Measurements from ENCODE around the gene R3HDML.

R3HDML gene

GRCh38 chr20:44394702-44395460 is 58.0 kb downstream of the R3HDML start:
- TF ChIP-seq, protein P1, sequence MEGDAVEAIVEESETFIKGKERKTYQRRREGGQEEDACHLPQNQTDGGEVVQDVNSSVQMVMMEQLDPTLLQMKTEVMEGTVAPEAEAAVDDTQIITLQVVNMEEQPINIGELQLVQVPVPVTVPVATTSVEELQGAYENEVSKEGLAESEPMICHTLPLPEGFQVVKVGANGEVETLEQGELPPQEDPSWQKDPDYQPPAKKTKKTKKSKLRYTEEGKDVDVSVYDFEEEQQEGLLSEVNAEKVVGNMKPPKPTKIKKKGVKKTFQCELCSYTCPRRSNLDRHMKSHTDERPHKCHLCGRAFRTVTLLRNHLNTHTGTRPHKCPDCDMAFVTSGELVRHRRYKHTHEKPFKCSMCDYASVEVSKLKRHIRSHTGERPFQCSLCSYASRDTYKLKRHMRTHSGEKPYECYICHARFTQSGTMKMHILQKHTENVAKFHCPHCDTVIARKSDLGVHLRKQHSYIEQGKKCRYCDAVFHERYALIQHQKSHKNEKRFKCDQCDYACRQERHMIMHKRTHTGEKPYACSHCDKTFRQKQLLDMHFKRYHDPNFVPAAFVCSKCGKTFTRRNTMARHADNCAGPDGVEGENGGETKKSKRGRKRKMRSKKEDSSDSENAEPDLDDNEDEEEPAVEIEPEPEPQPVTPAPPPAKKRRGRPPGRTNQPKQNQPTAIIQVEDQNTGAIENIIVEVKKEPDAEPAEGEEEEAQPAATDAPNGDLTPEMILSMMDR (IDR thresholded peaks at IDR 0.05): no peak
- intact Hi-C loops (cut with DNase I; ENCODE audit: low total_unique reads): no loop called here
- peaks cover 0 to 35% of the 10 kb centered on the region in 2 donors for H3K27me3 ChIP-seq
- H3K27ac ChIP-seq: no peak overlapping the region
- H3K9me3 ChIP-seq: no peaks in the 10 kb centered on the region
- DNase-seq: no peak
- no peaks in the 10 kb centered on the region for H3K36me3 ChIP-seq
- no peak overlapping the region for H3K4me3 ChIP-seq
- H3K4me1 ChIP-seq: no peaks in the 10 kb centered on the region

DNA sequence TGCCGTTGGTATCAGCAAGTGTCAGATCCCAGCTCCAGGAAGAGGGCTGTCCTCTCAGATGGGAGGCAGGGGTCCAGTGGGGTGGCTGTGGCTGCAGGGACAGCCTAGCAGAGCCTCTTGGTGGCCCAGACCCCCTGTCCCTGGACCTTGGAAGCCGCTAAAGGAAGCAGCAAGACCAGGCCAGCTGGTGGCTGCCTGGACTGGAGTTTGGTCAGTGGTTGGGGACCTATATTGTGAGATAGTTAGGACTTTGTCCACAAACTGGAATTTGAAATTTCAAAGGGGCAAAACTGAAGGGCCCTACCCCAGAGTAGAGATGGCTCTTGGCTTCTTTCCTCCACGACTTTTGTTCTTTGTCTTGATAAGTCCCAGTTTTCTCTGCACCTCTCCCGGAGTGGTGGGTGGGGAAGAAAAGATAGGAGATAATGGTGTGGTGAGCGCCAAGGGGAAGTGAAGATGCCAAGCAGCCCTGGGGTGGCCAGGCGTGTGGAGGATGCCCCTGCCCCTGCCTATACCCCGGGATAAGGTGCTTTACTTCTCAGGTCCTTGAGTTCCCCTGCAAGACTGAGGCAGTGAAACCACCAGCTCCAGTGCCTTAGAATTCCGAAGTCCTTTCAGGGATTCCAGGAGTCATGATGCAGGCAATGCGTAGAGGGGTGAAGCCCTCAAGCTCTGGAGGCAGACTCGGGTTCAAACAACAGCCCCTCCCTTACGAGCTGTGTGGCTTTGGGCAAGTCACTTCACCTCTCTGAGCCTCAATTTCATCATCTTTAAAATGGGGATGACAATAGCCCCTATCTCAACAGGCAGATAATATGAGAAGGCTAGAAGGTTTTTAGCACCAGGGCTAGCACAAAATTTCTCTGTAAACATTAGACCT is 58.9 kb downstream of the R3HDML start:
- DNase-seq: no peak
- intact Hi-C loops (cut with DNase I; ENCODE audit: low total_unique reads): no loop called here
- Histone ChIP-seq H3K36me3 (no peaks in the 10 kb centered on the region), H3K27ac (no peak overlapping the region), H3K27me3 (peaks cover 0 to 27% of the 10 kb centered on the region in 2 donors), H3K9me3 (no peaks in the 10 kb centered on the region), H3K4me1 (no peaks in the 10 kb centered on the region), H3K4me3 (no peak overlapping the region)
- TF ChIP-seq, protein P1 (IDR thresholded peaks at IDR 0.05): no peak

DNA sequence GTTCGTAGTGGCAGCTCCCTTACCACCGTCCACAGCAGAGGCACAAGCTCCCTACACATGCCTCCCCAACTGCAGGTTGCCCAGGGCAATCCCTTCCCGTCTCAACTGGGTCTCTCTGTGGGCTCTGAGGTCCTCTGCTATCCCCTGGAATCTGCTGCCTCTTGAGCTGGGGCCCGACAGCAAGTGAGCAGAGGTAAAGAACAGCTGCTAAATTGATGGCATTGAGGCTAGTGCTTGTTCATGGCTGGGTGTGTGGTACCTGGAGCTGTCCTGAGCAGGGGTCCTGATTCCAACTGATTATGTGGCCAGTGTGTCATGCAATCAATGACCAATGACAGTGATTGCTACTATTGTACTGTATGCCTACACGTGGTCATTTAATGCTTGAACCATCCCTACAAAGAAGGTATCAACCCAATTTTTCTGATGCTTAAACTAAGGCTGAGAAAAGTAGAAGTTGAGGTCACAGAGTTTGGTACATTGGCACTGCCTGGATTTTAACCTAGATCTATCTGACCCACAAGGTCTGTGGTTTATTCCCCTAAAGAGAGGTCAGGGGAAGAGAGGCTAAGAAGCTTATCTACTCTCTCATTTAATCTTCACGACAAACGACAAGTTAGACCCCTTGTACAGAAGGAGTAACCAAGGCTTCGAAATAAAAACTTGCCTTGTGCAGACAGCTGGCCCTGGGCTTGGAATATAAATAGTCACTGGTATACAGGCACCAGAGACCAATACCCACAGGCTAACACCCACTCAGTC is 59.7 kb downstream of the R3HDML start:
- H3K27me3 ChIP-seq: peaks cover 0 to 29% of the 10 kb centered on the region in 2 donors
- H3K27ac ChIP-seq: no peak overlapping the region
- no peak overlapping the region for H3K4me3 ChIP-seq
- H3K36me3 ChIP-seq: no peaks in the 10 kb centered on the region
- no peaks in the 10 kb centered on the region for H3K9me3 ChIP-seq
- TF ChIP-seq, protein P1 (IDR thresholded peaks at IDR 0.05): no peak
- no peaks in the 10 kb centered on the region for H3K4me1 ChIP-seq
- DNase-seq: no peak
- intact Hi-C loops (cut with DNase I; ENCODE audit: low total_unique reads): no loop called here

DNA sequence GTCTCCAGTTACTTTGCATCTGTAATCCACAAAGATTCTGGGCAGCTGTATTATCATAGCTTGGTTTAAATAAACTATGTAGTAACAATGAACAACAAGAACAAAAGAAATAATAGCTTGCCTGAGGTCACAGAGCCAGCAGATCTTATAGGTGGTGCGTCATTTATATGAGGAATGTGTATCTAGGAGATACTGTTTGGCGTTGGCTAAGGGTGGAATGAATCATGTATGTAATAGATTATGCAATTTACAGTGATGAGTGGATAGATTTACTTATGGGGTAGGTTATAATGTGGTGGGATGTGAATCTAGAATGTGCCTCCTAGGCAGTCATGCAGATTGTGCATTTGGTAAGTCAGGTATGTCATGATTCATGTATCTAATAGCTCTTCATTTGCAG is 61.5 kb downstream of the R3HDML start:
- Histone ChIP-seq H3K27ac (no peak overlapping the region), H3K27me3 (peaks cover 0 to 28% of the 10 kb centered on the region in 2 donors), H3K4me1 (no peaks in the 10 kb centered on the region), H3K4me3 (no peak overlapping the region), H3K9me3 (no peaks in the 10 kb centered on the region), H3K36me3 (no peaks in the 10 kb centered on the region)
- DNase-seq: no peak
- intact Hi-C loops (cut with DNase I; ENCODE audit: low total_unique reads): no loop called here
- TF ChIP-seq, protein P1 (IDR thresholded peaks at IDR 0.05): no peak

- Histone ChIP-seq H3K4me1 (no peaks in the 10 kb centered on the region), H3K27ac (no peak overlapping the region), H3K36me3 (no peaks in the 10 kb centered on the region), H3K27me3 (peaks cover 0 to 28% of the 10 kb centered on the region in 2 donors), H3K9me3 (no peaks in the 10 kb centered on the region), H3K4me3 (no peak overlapping the region)
- TF ChIP-seq, protein P1 (IDR thresholded peaks at IDR 0.05): no peak
- DNase-seq: no peak
- intact Hi-C loops (cut with DNase I; ENCODE audit: low total_unique reads): no loop called here
Measured at GRCh38 chr20:44399446-44399845, 62.6 kb downstream of the R3HDML start.

Data from tibial artery (tissue), 4 donors.